Measurements from ENCODE around the gene CUX1.

CUX1 gene

GRCh38 chr7:101898106-101898505 is 80.7 kb downstream of the CUX1 start:
- no peak for DNase-seq

- no peak for DNase-seq
Observed at GRCh38 chr7:101899616-101900015, 82.2 kb downstream of the CUX1 start.

- peak; percentile 37 for DNase-seq
Observed at GRCh38 chr7:101900103-101900502, 82.7 kb downstream of the CUX1 start.

- no peak for DNase-seq
Observed at GRCh38 chr7:101901661-101902491, 84.5 kb downstream of the CUX1 start.

- DNase-seq = no peak
Observed at GRCh38 chr7:101902680-101903514, 85.5 kb downstream of the CUX1 start.

- DNase-seq = no peak
Observed at GRCh38 chr7:101903515-101903868, 86.1 kb downstream of the CUX1 start.

GRCh38 chr7:101904019-101904418 is 86.6 kb downstream of the CUX1 start:
- DNase-seq = no peak

- no peak for DNase-seq
Observed at GRCh38 chr7:101905203-101905865, 87.9 kb downstream of the CUX1 start.

- no peak for DNase-seq
Observed at GRCh38 chr7:101906291-101907240, 89.1 kb downstream of the CUX1 start.

- no peak for DNase-seq
Observed at GRCh38 chr7:101910991-101911799, 93.8 kb downstream of the CUX1 start.

- no peak for DNase-seq
Observed at GRCh38 chr7:101911800-101912715, 94.6 kb downstream of the CUX1 start.

GRCh38 chr7:101912716-101913110 is 95.3 kb downstream of the CUX1 start:
- DNase-seq = peak; percentile 27

GRCh38 chr7:101913247-101913721 is 95.9 kb downstream of the CUX1 start:
- DNase-seq = peak; percentile 68

GRCh38 chr7:101913851-101914250 is 96.4 kb downstream of the CUX1 start:
- peak; percentile 92 for DNase-seq

- DNase-seq = peak; percentile 92
Observed at GRCh38 chr7:101915000-101915399, 97.6 kb downstream of the CUX1 start.

GRCh38 chr7:101916041-101916800 is 98.8 kb downstream of the CUX1 start:
- peak; percentile 42 for DNase-seq

GRCh38 chr7:101916876-101917275 is 99.5 kb downstream of the CUX1 start:
- no peak for DNase-seq

GRCh38 chr7:101917566-101917965 is 100.1 kb downstream of the CUX1 start:
- DNase-seq = no peak

GRCh38 chr7:101918426-101918825 is 101.0 kb downstream of the CUX1 start:
- no peak for DNase-seq
